Measurements from ENCODE around the gene LCLAT1.
"Not testable (repeated sequence)": the region's sequence is repeated elsewhere in the genome, so short reads cannot be mapped to it uniquely, and the experiment has no call there.

DNA sequence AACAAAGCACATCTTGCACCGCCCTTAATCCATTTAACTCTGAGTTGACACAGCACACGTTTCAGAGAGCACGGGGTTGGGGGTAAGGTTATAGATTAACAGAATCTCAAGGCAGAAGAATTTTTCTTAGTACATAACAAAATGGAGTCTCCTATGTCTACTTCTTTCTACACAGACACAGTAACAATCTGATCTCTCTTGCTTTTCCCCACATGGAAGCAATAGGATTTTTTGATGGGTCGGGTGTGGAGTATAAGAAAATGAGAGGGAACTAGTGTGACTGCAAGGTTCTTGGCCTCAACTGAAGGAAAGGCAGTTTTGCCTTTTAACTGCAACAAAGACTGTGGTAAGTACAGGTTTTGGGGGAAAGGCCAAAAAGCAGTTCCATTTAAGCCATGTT lies 167.2 kb downstream of the LCLAT1 start:
- TF ChIP-seq POLR2AphosphoS5 (IDR thresholded peaks at IDR 0.05; ENCODE audit: borderline replicate concordance, low read depth, low read length); EZH2 (IDR thresholded peaks at IDR 0.05); FOXP2 (optimal IDR thresholded peaks at IDR 0.05; ENCODE audit: control extremely low read depth, extremely low read length, insufficient read depth): not testable (repeated sequence)

All from SK-N-MC (cell line).